Activated CD8-positive, alpha-beta memory T cell treated with anti-CD3 and anti-CD28 coated beads, Interleukin-2, amount 10 ng/mL, durations not matched to agents 7 days and 5 days (primary cell): ENCODE results near the gene P2RX1. TPM values are rescaled to one million over a fixed set of nuclear protein-coding genes. Genes with fewer than 3 reads are reported as not detected.
"Not testable (repeated sequence)": the region's sequence is repeated elsewhere in the genome, so short reads cannot be mapped to it uniquely, and the experiment has no call there.

Source experiments
- ATAC-seq: fragments of 150-1000 bp; cut with Tn5 transposase; one replicate; pipeline ENCODE4 v1.10.0; 2021; ENCODE audit warnings: moderate library complexity
- CTCF ChIA-PET: fragments of 350-600 bp; sonication (Branson Sonifier 250); formaldehyde crosslinking; loops from one replicate; lab custom pipeline; 2021; ENCODE audit warnings: antibody characterized with exemption; lab: Charles Lee
- DNase-seq: peaks from one replicate; pipeline ENCODE4 v3.0.0-alpha.2; 2020
- H3K27ac Mint-ChIP-seq: one replicate; pipeline ENCODE4 v1.8.0; 2021; ENCODE audit warnings: mild to moderate bottlenecking, mixed read lengths
- H3K27me3 Mint-ChIP-seq: one replicate; pipeline ENCODE4 v1.8.0; 2021; ENCODE audit warnings: mixed read lengths
- H3K36me3 Mint-ChIP-seq: one replicate; pipeline ENCODE4 v1.8.0; 2021; ENCODE audit warnings: mild to moderate bottlenecking, mixed read lengths
- H3K4me1 Mint-ChIP-seq: one replicate; pipeline ENCODE4 v1.8.0; 2021; ENCODE audit warnings: mixed read lengths
- H3K4me3 Mint-ChIP-seq: one replicate; pipeline ENCODE4 v1.8.0; 2021; ENCODE audit warnings: mild to moderate bottlenecking, moderate library complexity, mixed read lengths
- H3K9me3 Mint-ChIP-seq: one replicate; pipeline ENCODE4 v1.8.0; 2022; ENCODE audit warnings: low read depth, mixed read lengths
- total RNA-seq, 2 experiments: library from RNA; stranded (reverse); gene quantifications; one replicate each; pipeline ENCODE4 v1.2.3, GENCODE V29; 2021

Gene P2RX1
- total RNA-seq, 2 experiments from 2014 or later, result 0.58 to 0.61 TPM

DNA sequence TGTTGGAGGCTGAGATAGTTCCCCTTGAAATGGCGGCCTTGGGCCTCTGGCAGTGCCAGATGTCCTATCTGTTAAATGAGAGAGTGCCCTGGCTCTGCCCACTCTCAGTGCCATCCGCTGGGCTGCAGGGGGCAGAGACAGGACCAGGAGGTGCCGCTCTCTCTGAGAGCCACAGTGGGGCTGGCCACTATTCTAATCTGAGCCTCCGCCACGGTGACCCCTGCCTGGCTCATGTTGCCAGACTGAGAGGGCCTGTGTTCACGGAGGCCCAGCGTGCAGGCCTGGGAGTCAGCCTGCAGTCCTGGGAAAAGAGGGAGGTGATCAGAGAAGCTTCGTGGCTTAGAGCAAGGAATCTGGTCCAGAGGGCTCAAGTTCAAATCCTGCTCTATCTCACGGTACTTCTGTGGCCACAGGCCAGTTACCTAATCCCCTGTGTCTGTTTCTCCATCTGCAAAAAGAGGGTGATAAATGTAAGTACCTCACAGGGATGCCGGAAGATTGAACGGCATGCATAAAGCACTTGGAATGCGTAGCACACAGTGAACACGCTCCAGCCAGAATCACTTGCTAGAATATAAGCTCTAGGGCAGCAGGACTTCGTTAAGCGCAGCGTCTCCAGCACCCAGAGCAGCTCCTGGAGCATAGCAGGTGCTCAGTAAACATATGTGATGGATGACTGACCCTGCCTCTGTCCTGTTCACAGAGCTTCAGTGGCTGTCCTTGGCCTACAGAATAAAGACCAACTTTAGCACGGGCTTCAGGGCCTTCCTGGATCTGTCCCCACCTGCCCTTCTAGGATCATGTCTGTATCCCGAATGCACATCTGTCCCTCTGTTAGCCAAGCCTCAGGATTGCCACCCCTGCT lies 41.7 kb upstream of the P2RX1 start:
- ATAC-seq, result no peak
- Mint-ChIP-seq H3K4me1 (peaks cover 41% of the 10 kb centered on the region), H3K4me3 (no peak overlapping the region), H3K9me3 (no peaks in the 10 kb centered on the region), H3K27me3 (no peaks in the 10 kb centered on the region), H3K36me3 (peaks cover 26% of the 10 kb centered on the region), H3K27ac (no peak overlapping the region)
- CTCF ChIA-PET, result interaction anchor here (1.4 to 3.4 kb wide), 2 partner anchors 8 to 46 kb away, joined by 3 to 9 read pairs; no protein-coding TSS in a partner anchor
- no peak for DNase-seq

- no peak for DNase-seq
- peaks cover 33% of the 10 kb centered on the region for H3K4me1 Mint-ChIP-seq
- no peaks in the 10 kb centered on the region for H3K9me3 Mint-ChIP-seq
These were observed 40.7 kb upstream of the P2RX1 start for GRCh38 chr17:3956983-3957382.

GRCh38 chr17:3956327-3956957 lies 40.2 kb upstream of the P2RX1 start:
- H3K9me3 Mint-ChIP-seq, result no peaks in the 10 kb centered on the region
- no peak for DNase-seq
- peaks cover 25% of the 10 kb centered on the region for H3K36me3 Mint-ChIP-seq
- CTCF ChIA-PET, result interaction anchor here (0.8 to 3.4 kb wide), 3 partner anchors 9 to 93 kb away, joined by 3 to 9 read pairs (median 4); no protein-coding TSS in a partner anchor
- no peak for ATAC-seq
- H3K27ac Mint-ChIP-seq, result no peak overlapping the region
- no peak overlapping the region for H3K4me3 Mint-ChIP-seq
- peaks cover 27% of the 10 kb centered on the region for H3K4me1 Mint-ChIP-seq
- no peaks in the 10 kb centered on the region for H3K27me3 Mint-ChIP-seq

More at GRCh38 chr17:3956983-3957382, 40.7 kb upstream of the P2RX1 start:
- no peak for ATAC-seq
- H3K4me3 Mint-ChIP-seq, result no peak overlapping the region
- no peaks in the 10 kb centered on the region for H3K27me3 Mint-ChIP-seq
- H3K36me3 Mint-ChIP-seq, result peaks cover 24% of the 10 kb centered on the region
- CTCF ChIA-PET, result interaction anchor here (1.1 to 3.4 kb wide), 2 partner anchors 9 to 43 kb away, joined by 4 to 9 read pairs; no protein-coding TSS in a partner anchor
- peak overlapping the region; percentile 58 for H3K27ac Mint-ChIP-seq

- H3K27me3 Mint-ChIP-seq, result no peaks in the 10 kb centered on the region
- CTCF ChIA-PET, result interaction anchor here (0.8 to 3.4 kb wide), 3 partner anchors 10 to 92 kb away, joined by 3 to 9 read pairs (median 4); no protein-coding TSS in a partner anchor
These were observed 39.4 kb upstream of the P2RX1 start for GRCh38 chr17:3955673-3955988.

DNA sequence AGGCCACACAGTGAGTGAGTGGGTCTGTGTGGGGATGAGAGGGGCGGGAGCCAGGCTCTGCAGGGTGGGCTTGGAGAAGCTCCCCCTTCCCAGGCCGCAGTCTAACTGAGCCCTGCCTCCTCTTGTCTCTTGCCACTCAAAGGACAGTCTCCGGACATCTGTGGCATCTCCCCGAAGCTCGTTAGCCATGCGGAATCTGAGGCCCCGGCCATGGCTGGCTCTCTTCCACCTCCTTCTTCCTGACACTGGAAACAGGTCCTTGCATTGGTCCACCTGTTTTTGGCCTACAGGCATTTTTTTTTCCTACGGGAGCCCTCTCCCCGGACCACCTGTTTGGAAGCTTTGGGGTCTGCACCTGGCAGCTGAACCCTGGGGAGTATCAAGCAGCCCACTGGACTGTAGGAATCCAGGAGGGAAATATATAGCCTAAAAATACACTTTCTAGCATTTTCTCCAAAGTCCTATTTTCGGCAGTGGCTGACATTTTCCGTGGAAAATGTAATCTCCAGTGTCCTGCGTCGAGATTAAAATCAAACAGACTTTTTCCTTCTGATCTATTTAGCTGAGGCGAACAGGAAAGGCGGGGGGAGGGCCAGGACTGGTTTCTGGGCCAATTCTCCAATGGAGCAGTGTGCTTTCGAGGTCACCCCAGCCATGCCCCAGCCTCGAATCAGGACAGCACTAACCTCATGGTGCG lies 38.9 kb upstream of the P2RX1 start:
- Mint-ChIP-seq H3K27me3 (no peaks in the 10 kb centered on the region), H3K27ac (no peak overlapping the region), H3K4me1 (peaks cover 15% of the 10 kb centered on the region), H3K9me3 (no peaks in the 10 kb centered on the region), H3K36me3 (peaks cover 18% of the 10 kb centered on the region), H3K4me3 (no peak overlapping the region)
- ATAC-seq (no peak), DNase-seq (no peak)
- CTCF ChIA-PET, result interaction anchor here (3.4 kb wide), 1 partner anchor 11 kb away, joined by 9 read pairs; no protein-coding TSS in a partner anchor

More at GRCh38 chr17:3955673-3955988, 39.4 kb upstream of the P2RX1 start:
- ATAC-seq, result no peak
- no peaks in the 10 kb centered on the region for H3K9me3 Mint-ChIP-seq
- H3K4me3 Mint-ChIP-seq, result no peak overlapping the region
- H3K4me1 Mint-ChIP-seq, result peaks cover 20% of the 10 kb centered on the region
- peaks cover 22% of the 10 kb centered on the region for H3K36me3 Mint-ChIP-seq
- DNase-seq, result no peak
- no peak overlapping the region for H3K27ac Mint-ChIP-seq

DNA sequence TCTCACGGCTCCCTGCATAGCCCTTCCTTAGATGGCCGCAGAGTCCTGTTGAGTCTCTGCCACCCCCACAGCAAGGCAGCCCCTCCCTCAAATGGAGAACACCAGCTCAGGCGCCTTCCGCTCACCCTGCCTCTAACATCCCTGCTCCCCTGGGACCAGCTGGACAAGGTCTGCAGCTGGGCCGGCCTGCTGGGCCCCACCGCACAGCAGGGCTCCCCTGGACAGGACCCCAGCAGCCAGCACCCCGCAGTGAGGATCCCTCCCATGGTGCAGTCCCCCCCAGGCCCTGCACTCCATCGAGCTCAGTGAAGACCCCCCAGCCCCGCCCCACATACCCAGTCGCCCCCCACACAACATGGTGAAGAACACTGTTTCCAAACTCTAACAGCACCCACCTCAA lies 37.8 kb upstream of the P2RX1 start:
- DNase-seq (no peak), ATAC-seq (no peak)
- peaks cover 24% of the 10 kb centered on the region for H3K36me3 Mint-ChIP-seq
- H3K27ac Mint-ChIP-seq, result no peak overlapping the region
- H3K9me3 Mint-ChIP-seq, result no peaks in the 10 kb centered on the region
- CTCF ChIA-PET, result interaction anchor here (3.4 kb wide), 1 partner anchor 12 kb away, joined by 9 read pairs; no protein-coding TSS in a partner anchor
- H3K4me1 Mint-ChIP-seq, result peaks cover 5% of the 10 kb centered on the region
- no peak overlapping the region for H3K4me3 Mint-ChIP-seq
- no peaks in the 10 kb centered on the region for H3K27me3 Mint-ChIP-seq

DNA sequence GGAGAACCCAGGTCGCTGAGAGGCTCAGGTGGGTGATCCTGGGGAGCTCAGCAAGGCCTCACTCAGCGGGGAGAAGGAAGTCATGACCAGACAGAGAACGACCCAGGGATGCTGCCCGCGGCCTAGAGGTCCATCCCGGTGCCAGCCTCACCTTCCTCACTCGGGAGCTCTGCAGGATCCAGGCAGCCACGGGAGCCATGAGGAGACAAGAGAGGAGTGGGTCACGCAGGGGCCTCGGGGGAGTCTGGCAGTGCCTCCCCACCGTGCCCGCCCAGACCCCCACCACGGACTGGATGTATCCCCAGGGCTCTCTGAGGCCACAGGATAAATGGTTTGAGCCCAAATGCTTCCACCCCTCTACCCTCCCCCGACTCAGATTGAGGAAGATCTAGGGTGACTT lies 37.3 kb upstream of the P2RX1 start:
- Mint-ChIP-seq H3K9me3 (no peaks in the 10 kb centered on the region), H3K4me3 (no peak overlapping the region), H3K36me3 (peaks cover 25% of the 10 kb centered on the region), H3K27ac (no peak overlapping the region), H3K27me3 (no peaks in the 10 kb centered on the region), H3K4me1 (peaks cover 4% of the 10 kb centered on the region)
- ATAC-seq (no peak), DNase-seq (no peak)
- CTCF ChIA-PET, result no interaction called here

- Mint-ChIP-seq H3K4me1 (peaks cover 2% of the 10 kb centered on the region), H3K27me3 (no peaks in the 10 kb centered on the region), H3K36me3 (peaks cover 28% of the 10 kb centered on the region), H3K27ac (no peak overlapping the region), H3K9me3 (no peaks in the 10 kb centered on the region), H3K4me3 (no peak overlapping the region)
- CTCF ChIA-PET, result no interaction called here
- DNase-seq (no peak), ATAC-seq (no peak)
These were observed 35.9 kb upstream of the P2RX1 start for GRCh38 chr17:3952186-3952585.

GRCh38 chr17:3951420-3951819 lies 35.2 kb upstream of the P2RX1 start:
- CTCF ChIA-PET, result no interaction called here
- no peak for DNase-seq
- no peak overlapping the region for H3K4me3 Mint-ChIP-seq
- no peak overlapping the region for H3K27ac Mint-ChIP-seq
- H3K9me3 Mint-ChIP-seq, result no peaks in the 10 kb centered on the region
- H3K27me3 Mint-ChIP-seq, result no peaks in the 10 kb centered on the region
- H3K36me3 Mint-ChIP-seq, result peaks cover 26% of the 10 kb centered on the region
- ATAC-seq, result no peak
- no peaks in the 10 kb centered on the region for H3K4me1 Mint-ChIP-seq

DNA sequence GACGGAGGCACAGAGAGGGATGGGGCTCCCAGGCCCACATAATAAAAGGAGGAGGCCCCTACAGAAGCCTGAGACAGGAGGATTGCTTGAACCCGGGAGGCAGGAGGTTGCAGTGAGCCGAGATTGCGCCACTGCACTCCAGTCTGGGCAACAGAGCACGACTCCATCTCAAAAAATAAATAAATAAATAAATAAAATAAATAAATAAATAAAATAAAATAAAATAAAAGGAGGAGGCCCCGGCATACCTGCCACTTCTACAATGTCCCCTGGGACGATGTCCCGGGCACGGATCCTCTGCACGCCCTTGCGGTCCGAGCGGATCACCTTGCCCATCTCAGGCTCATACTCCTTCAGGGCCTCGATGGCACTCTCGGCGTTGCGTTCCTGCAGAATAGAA lies 34.7 kb upstream of the P2RX1 start:
- Mint-ChIP-seq H3K4me3 (no peak overlapping the region), H3K36me3 (peaks cover 26% of the 10 kb centered on the region), H3K4me1 (no peaks in the 10 kb centered on the region), H3K27me3 (no peaks in the 10 kb centered on the region), H3K27ac (no peak overlapping the region), H3K9me3 (no peaks in the 10 kb centered on the region)
- CTCF ChIA-PET, result no interaction called here
- no peak for DNase-seq
- ATAC-seq, result no peak

DNA sequence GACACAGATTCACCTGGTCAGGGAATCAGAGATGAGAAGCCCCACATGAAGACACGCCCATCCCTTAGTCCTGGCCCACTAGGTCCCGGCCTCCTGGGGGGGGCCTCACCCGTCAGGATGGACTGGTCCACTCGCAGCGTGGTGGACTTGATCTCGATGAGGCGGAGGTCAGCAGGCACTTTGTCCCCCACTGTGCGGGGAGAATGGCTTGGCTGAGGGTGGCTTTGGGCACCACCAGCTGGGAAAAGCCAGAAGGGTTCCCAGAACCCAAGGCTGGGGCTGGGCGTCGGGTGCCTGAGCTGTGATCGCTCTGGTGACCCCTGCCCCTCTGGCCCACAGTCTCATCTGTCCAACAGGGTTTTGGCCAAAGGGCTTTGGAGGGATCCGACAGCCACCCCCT lies 34.3 kb upstream of the P2RX1 start:
- CTCF ChIA-PET, result no interaction called here
- no peaks in the 10 kb centered on the region for H3K9me3 Mint-ChIP-seq

GRCh38 chr17:3949418-3949817 lies 33.2 kb upstream of the P2RX1 start:
- Mint-ChIP-seq H3K4me1 (no peaks in the 10 kb centered on the region), H3K4me3 (no peak overlapping the region), H3K9me3 (no peaks in the 10 kb centered on the region), H3K27ac (no peak overlapping the region), H3K27me3 (no peaks in the 10 kb centered on the region), H3K36me3 (peaks cover 34% of the 10 kb centered on the region)
- ATAC-seq, result no peak
- CTCF ChIA-PET, result interaction anchor here (1.2 to 1.3 kb wide), 2 partner anchors 36 to 86 kb away, joined by 3 read pairs; no protein-coding TSS in a partner anchor
- DNase-seq, result no peak

More for the DNA sequence above, 34.3 kb upstream of the P2RX1 start:
- H3K4me3 Mint-ChIP-seq, result no peak overlapping the region
- H3K4me1 Mint-ChIP-seq, result no peaks in the 10 kb centered on the region
- no peaks in the 10 kb centered on the region for H3K27me3 Mint-ChIP-seq
- ATAC-seq, result no peak
- H3K27ac Mint-ChIP-seq, result no peak overlapping the region
- no peak for DNase-seq
- peaks cover 30% of the 10 kb centered on the region for H3K36me3 Mint-ChIP-seq

GRCh38 chr17:3948551-3948950 lies 32.3 kb upstream of the P2RX1 start:
- not testable (repeated sequence) for H3K9me3 Mint-ChIP-seq, H3K27ac Mint-ChIP-seq, H3K27me3 Mint-ChIP-seq, H3K4me3 Mint-ChIP-seq, ATAC-seq, DNase-seq, H3K4me1 Mint-ChIP-seq
- H3K36me3 Mint-ChIP-seq, result peaks cover 41% of the 10 kb centered on the region
- CTCF ChIA-PET, result interaction anchor here (0.9 to 1.4 kb wide), 3 partner anchors 11 to 35 kb away, joined by 3 to 8 read pairs (median 3); no protein-coding TSS in a partner anchor
